A673 (cell line): ENCODE results near the gene GRIN2A. TPM values are rescaled to one million over a fixed set of nuclear protein-coding genes. Genes with fewer than 3 reads are reported as not detected.

Source experiments
- BruUV-seq: library from RNA; stranded (reverse); fragments of 400-500 nt; replicated peaks from 2 replicates; lab custom pipeline; 2021; lab: Mats Ljungman, UMichigan
- CTCF ChIA-PET: fragments of 300-600 bp; sonication (Branson Sonifier 250); formaldehyde crosslinking; loops from one replicate; lab custom pipeline; 2022; ENCODE audit warnings: antibody characterized with exemption; lab: Charles Lee
- POLR2A ChIA-PET: fragments of 300-600 bp; sonication (Branson Sonifier 250); formaldehyde crosslinking; loops from one replicate; lab custom pipeline; 2022; ENCODE audit warnings: antibody characterized with exemption; ENCODE audit not compliant: low non-redundant PET; lab: Charles Lee
- DNase-seq: peaks from one replicate; pipeline ENCODE4 v3.0.0-alpha.2; 2015; ENCODE audit warnings: low spot score
- H3K27ac ChIP-seq: fragments of 200-600 bp; sonication (generic); 2 replicates; pipeline ENCODE4 v1.5.1; 2016; ENCODE audit warnings: mixed run types, low read depth, mild to moderate bottlenecking, mixed read lengths, antibody characterized with exemption, low read length; ENCODE audit not compliant: poor library complexity, severe bottlenecking
- H3K27me3 ChIP-seq: fragments of 200-600 bp; sonication (generic); replicated peaks from 2 replicates; pipeline ENCODE4 v1.6.1; 2017; ENCODE audit warnings: mixed run types, low read depth, mild to moderate bottlenecking, mixed read lengths, antibody characterized with exemption, low read length; ENCODE audit not compliant: insufficient read depth, poor library complexity
- H3K36me3 ChIP-seq: fragments of 200-600 bp; sonication (generic); 2 replicates; pipeline ENCODE4 v1.6.1; 2016; ENCODE audit warnings: mixed run types, mild to moderate bottlenecking, mixed read lengths, antibody characterized with exemption, low read length; ENCODE audit not compliant: insufficient read depth, poor library complexity, severe bottlenecking
- H3K4me1 ChIP-seq: fragments of 200-600 bp; sonication (generic); 2 replicates; pipeline ENCODE4 v1.6.1; 2017; ENCODE audit warnings: mixed run types, mild to moderate bottlenecking, mixed read lengths, antibody characterized with exemption, low read length; ENCODE audit not compliant: insufficient read depth, poor library complexity, severe bottlenecking
- H3K4me3 ChIP-seq: fragments of 200-600 bp; sonication (generic); 2 replicates; pipeline ENCODE4 v1.5.1; 2016; ENCODE audit warnings: low read depth, mixed run types, mild to moderate bottlenecking, mixed read lengths, low read length; ENCODE audit not compliant: poor library complexity, severe bottlenecking
- H3K9me3 ChIP-seq: fragments of 200-600 bp; sonication (generic); 2 replicates; pipeline ENCODE4 v1.6.1; 2016; ENCODE audit warnings: mixed run types, low read depth, mild to moderate bottlenecking, mixed read lengths, antibody characterized with exemption, low read length; ENCODE audit not compliant: poor library complexity, severe bottlenecking
- EZH2 ChIP-seq: fragments of 200-600 bp; sonication (generic); IDR thresholded peaks from 2 replicates; pipeline ENCODE4 v1.6.1; 2017; ENCODE audit warnings: borderline replicate concordance, low read depth, mild to moderate bottlenecking, mixed read lengths, antibody characterized with exemption, low read length; ENCODE audit not compliant: poor library complexity, severe bottlenecking
- intact Hi-C: fragments of 100-400 bp; cut with micrococcal nuclease; formaldehyde crosslinking; loops from one replicate; pipeline ENCODE4 v1.10.0; 2022; ENCODE audit not compliant: unreplicated experiment
- total RNA-seq: library from RNA; stranded (reverse); gene quantifications from 2 replicates; pipeline ENCODE4 v1.2.3, GENCODE V29; 2021
- TF ChIP-seq, protein P1 (sequence below): fragments of 300-800, 200-600 bp; sonication (generic); conservative IDR thresholded peaks from 2 replicates; pipeline ENCODE4 v1.5.1; 2017; ENCODE audit warnings: low read depth, mild to moderate bottlenecking, antibody characterized with exemption, low read length, moderate library complexity, mixed read lengths

GRIN2A gene
- total RNA-seq, 1 experiment from 2014 or later: 1.2 TPM

GRCh38 chr16:9970244-9970643 lies 212.0 kb downstream of the GRIN2A start:
- Histone ChIP-seq H3K9me3 (no peaks in the 10 kb centered on the region), H3K4me1 (no peaks in the 10 kb centered on the region), H3K27ac (no peak overlapping the region), H3K27me3 (no peaks in the 10 kb centered on the region), H3K4me3 (no peak overlapping the region), H3K36me3 (no peaks in the 10 kb centered on the region)
- intact Hi-C loops: no loop called here
- ChIA-PET CTCF (no interaction called here), POLR2A (no interaction called here)
- DNase-seq: no peak
- BruUV-seq: no TSS peak
- TF ChIP-seq EZH2: no peak
- TF ChIP-seq, protein P1, sequence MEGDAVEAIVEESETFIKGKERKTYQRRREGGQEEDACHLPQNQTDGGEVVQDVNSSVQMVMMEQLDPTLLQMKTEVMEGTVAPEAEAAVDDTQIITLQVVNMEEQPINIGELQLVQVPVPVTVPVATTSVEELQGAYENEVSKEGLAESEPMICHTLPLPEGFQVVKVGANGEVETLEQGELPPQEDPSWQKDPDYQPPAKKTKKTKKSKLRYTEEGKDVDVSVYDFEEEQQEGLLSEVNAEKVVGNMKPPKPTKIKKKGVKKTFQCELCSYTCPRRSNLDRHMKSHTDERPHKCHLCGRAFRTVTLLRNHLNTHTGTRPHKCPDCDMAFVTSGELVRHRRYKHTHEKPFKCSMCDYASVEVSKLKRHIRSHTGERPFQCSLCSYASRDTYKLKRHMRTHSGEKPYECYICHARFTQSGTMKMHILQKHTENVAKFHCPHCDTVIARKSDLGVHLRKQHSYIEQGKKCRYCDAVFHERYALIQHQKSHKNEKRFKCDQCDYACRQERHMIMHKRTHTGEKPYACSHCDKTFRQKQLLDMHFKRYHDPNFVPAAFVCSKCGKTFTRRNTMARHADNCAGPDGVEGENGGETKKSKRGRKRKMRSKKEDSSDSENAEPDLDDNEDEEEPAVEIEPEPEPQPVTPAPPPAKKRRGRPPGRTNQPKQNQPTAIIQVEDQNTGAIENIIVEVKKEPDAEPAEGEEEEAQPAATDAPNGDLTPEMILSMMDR: no peak

- POLR2A ChIA-PET: no interaction called here
- TF ChIP-seq, protein P1: no peak
- no peak for TF ChIP-seq EZH2
- Histone ChIP-seq H3K27ac (no peak overlapping the region), H3K4me1 (no peaks in the 10 kb centered on the region), H3K4me3 (no peak overlapping the region), H3K9me3 (no peaks in the 10 kb centered on the region), H3K27me3 (no peaks in the 10 kb centered on the region), H3K36me3 (no peaks in the 10 kb centered on the region)
- intact Hi-C loops: no loop called here
- no TSS peak for BruUV-seq
- DNase-seq: no peak
- CTCF ChIA-PET: no interaction called here
These were observed 212.6 kb downstream of the GRIN2A start for GRCh38 chr16:9969580-9969979.

DNA sequence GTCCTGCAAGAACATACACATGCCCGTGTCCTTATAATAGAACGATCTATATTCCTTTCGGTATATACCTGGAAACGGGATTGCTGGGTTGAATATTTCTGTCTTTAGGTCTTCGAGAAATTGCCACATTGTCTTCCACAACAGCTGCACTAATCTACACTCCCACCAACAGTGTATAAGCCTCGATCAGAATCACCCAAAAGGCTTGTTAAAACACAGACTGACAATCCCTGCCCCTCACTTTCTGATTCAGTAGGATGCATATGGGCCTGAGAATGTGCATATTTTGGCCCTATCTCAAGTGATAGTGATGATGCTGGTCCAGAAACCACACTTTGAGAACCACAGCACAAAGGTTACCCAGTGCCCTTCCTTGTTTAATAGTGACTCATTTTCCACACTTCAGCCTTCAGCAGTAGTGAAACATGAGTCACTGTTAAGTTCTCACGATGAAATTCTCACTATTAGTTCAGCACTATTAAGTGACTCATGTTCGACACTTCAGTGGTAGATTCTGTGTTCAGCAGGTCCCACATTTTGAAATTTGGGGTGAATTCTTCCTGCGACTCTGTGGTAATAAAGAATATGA lies 215.6 kb downstream of the GRIN2A start:
- Histone ChIP-seq H3K27me3 (no peaks in the 10 kb centered on the region), H3K9me3 (no peaks in the 10 kb centered on the region), H3K27ac (no peak overlapping the region), H3K4me3 (no peak overlapping the region), H3K4me1 (no peaks in the 10 kb centered on the region), H3K36me3 (no peaks in the 10 kb centered on the region)
- DNase-seq: peak; percentile 2
- POLR2A ChIA-PET: no interaction called here
- intact Hi-C loops: no loop called here
- no TSS peak for BruUV-seq
- TF ChIP-seq, protein P1: no peak
- no peak for TF ChIP-seq EZH2
- CTCF ChIA-PET: no interaction called here
